Prostate gland (tissue), 2 donors: ENCODE results near the gene DHX15. TPM values are rescaled to one million over a fixed set of nuclear protein-coding genes. Genes with fewer than 3 reads are reported as not detected.
A peak's percentile ranks its signal among the peaks of the same experiment; 100 is the strongest.

Experiments
- DNase-seq: peaks from one replicate; pipeline ENCODE4 v3.0.0-alpha.2; 2019; ENCODE audit warnings: low spot score
- H3K27ac ChIP-seq, 2 donors: fragments of 200-600 bp; sonication (generic); 2 replicates each; pipeline ENCODE4 v1.5.1; 2017 to 2019
- H3K27me3 ChIP-seq: fragments of 200-600 bp; sonication (generic); replicated peaks from 2 replicates; pipeline ENCODE4 v1.5.1; 2019; ENCODE audit not compliant: insufficient read depth
- H3K36me3 ChIP-seq, 2 donors: fragments of 200-600 bp; sonication (generic); 1 replicate in 1 of 2; 2 replicates in 1 of 2; pipeline versions ENCODE4 v1.5.1 to v1.8.1; 2017 to 2019
- H3K4me1 ChIP-seq: fragments of 200-600 bp; sonication (generic); replicated peaks from 2 replicates; pipeline ENCODE4 v1.5.1; 2019
- H3K4me3 ChIP-seq, 2 donors: fragments of 200-600 bp; sonication (generic); 2 replicates each; pipeline ENCODE4 v1.5.1; 2017 to 2019
- H3K9me3 ChIP-seq: fragments of 200-600 bp; sonication (generic); 2 replicates; pipeline ENCODE4 v1.5.1; 2017
- POLR2A ChIP-seq: fragments of 450-650 bp; IDR thresholded peaks from one replicate; pipeline ENCODE4 v1.6.1; 2016; ENCODE audit warnings: antibody characterized with exemption, mild to moderate bottlenecking
- POLR2AphosphoS5 ChIP-seq: sonication (generic); formaldehyde crosslinking; IDR thresholded peaks from one replicate; pipeline ENCODE4 v1.6.1; 2017; ENCODE audit warnings: antibody characterized with exemption
- WGBS: methylation state at CpG from one replicate; pipeline ENCODE4 v1.1.5; 2018; 5-methylcytosine and 5-hydroxymethylcytosine counted together
- intact Hi-C: fragments of 100-400 bp; cut with DNase I; formaldehyde crosslinking; loops from one replicate; pipeline ENCODE4 v1.14.2; 2022
- microRNA counts, 2 donors: library from miRNA; unstranded; fragments of <30 nt; microRNA quantifications; one replicate each; lab custom pipeline; 2016 to 2017
- microRNA-seq: library from miRNA; unstranded; fragments of <30 nt; microRNA quantifications from one replicate; pipeline ENCODE4, GENCODE V29; 2016
- small RNA-seq, 2 donors: library from RNA; depleted of rRNA; stranded (forward); fragments of <200 nt; gene quantifications; one replicate each; pipeline ENCODE3, GENCODE V24; 2016
- total RNA-seq, 2 donors: library from RNA; depleted of rRNA; stranded (reverse); fragments of >200 nt; gene quantifications; one replicate each; pipeline ENCODE4 v1.1.0, GENCODE V29; 2016
- TF ChIP-seq, protein P1 (sequence below), 4 experiments: fragments of 200-600 bp in 2 of 4; fragments of 450-650 bp in 2 of 4; sonication (generic) in 2 of 4; IDR thresholded peaks; 1 replicate in 3 of 4; 2 replicates in 1 of 4; pipeline ENCODE4 v1.5.1; 2016 to 2019; ENCODE audit warnings: antibody characterized with exemption in 4 of 4, mild to moderate bottlenecking in 2 of 4, moderate library complexity in 2 of 4

The DHX15 gene
- total RNA-seq, 2 donors from 2014 or later, result 86.1 to 109 TPM

DNA sequence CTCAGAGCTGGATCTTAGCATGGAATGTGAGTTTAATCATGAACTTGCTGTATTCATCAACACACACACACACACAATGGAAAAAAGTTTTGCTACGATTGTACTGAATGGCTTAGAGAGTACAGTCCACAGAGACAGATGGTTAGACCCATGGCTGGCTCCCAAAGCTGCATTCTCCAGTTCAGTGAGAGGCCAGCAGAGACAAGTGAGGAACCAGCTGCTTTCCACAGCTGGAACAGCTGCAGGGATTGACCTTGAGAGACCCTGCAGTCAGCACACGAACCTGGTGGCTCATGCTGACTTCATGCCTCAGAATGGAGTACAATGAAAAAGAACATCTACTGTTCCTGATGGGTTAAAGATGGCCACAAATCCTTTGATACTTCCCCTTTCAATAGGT is 94.5 kb downstream of the DHX15 start:
- intact Hi-C loops, result loop anchor here (10.0 kb wide), 3 partner anchors 425 to 655 kb away; partner anchors contain the start of gene CCDC149
- DNase-seq, result no peak
- TF ChIP-seq POLR2A, result no peak
- TF ChIP-seq POLR2AphosphoS5, result no peak
- TF ChIP-seq, protein P1, sequence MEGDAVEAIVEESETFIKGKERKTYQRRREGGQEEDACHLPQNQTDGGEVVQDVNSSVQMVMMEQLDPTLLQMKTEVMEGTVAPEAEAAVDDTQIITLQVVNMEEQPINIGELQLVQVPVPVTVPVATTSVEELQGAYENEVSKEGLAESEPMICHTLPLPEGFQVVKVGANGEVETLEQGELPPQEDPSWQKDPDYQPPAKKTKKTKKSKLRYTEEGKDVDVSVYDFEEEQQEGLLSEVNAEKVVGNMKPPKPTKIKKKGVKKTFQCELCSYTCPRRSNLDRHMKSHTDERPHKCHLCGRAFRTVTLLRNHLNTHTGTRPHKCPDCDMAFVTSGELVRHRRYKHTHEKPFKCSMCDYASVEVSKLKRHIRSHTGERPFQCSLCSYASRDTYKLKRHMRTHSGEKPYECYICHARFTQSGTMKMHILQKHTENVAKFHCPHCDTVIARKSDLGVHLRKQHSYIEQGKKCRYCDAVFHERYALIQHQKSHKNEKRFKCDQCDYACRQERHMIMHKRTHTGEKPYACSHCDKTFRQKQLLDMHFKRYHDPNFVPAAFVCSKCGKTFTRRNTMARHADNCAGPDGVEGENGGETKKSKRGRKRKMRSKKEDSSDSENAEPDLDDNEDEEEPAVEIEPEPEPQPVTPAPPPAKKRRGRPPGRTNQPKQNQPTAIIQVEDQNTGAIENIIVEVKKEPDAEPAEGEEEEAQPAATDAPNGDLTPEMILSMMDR (IDR thresholded peaks at IDR 0.05), result no peak

DNA sequence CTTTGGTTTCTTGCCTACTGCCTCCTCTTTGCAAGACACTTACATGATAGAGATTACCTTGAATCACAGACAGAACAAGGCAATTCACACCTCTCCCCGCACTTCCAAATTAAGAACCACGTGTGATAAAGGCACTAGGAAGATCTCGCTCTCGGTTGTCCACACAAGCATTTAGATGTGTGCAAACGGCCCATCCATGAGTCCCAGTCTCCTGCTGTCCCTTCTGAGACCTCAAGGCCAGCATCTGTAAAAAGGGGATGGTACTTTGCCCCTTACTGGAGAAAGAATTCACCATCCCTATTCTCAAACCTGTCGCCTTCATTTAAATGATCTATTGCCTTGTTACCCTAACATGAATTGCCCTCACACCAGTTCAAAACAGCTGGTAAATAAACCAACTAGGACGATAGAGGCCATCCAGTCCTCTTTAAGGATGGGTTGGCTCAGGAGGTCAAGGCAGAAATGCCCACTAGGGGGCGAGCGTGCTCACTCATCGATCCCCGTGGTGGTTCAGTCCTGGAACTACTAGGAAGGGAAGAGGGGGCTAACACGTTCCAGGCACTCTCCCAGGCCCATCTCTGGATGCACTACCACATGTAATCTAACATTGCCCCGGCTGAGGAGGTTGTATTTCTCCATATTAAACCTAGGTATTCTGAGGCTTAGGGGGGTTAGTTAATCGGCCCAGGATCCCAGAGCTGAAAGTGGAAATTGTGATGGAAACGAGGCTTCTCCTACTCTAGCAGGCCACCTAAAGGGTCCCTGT is 95.8 kb downstream of the DHX15 start:
- DNase-seq, result peak; percentile 66
- intact Hi-C loops, result loop anchor here (10.0 kb wide), 3 partner anchors 426 to 656 kb away; partner anchors contain the start of gene CCDC149
- 46% methylated on average over 15 of the region's 15 CpGs for WGBS
- no peaks in the 10 kb centered on the region for H3K9me3 ChIP-seq
- H3K4me1 ChIP-seq, result no peaks in the 10 kb centered on the region
- no peaks in the 10 kb centered on the region for H3K36me3 ChIP-seq
- no peak overlapping the region for H3K27ac ChIP-seq
- H3K27me3 ChIP-seq, result no peaks in the 10 kb centered on the region
- TF ChIP-seq POLR2A (no peak), POLR2AphosphoS5 (peak; percentile 32)
- TF ChIP-seq, protein P1 (IDR thresholded peaks at IDR 0.05), result peak; percentile 75 to 89 (median 78)
- no peak overlapping the region for H3K4me3 ChIP-seq

More for the DNA sequence above, 94.5 kb downstream of the DHX15 start:
- Histone ChIP-seq H3K27ac (no peak overlapping the region), H3K9me3 (no peaks in the 10 kb centered on the region), H3K36me3 (no peaks in the 10 kb centered on the region), H3K4me3 (no peak overlapping the region), H3K4me1 (no peaks in the 10 kb centered on the region), H3K27me3 (no peaks in the 10 kb centered on the region)
- WGBS, result 67% methylated on average over 2 of the region's 2 CpGs

DNA sequence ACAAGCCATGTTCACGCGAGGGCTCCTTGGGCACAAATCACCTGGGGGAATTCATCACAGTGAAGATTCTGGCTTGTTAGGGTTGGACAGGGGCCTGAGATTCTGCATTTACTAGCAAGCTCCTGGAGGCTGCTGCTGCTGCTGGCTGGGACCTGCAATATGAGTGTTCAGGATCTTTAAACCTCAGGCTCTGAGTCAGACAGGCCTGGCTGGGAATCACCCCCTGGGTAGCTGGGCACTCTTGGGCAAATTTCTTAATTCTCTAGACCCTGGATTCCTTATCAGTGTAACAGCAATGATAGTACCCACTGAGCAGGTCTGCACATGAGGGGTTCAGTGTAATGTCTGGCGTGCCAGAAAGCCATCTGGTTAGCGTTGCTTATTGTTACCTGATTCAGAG is 101.5 kb downstream of the DHX15 start:
- no peak for TF ChIP-seq POLR2A
- TF ChIP-seq, protein P1 (IDR thresholded peaks at IDR 0.05), result no peak
- intact Hi-C loops, result loop anchor here (10.0 kb wide), 3 partner anchors 432 to 662 kb away; partner anchors contain the start of gene CCDC149
- H3K36me3 ChIP-seq, result no peaks in the 10 kb centered on the region
- WGBS, result 86% methylated on average over 4 of the region's 4 CpGs
- H3K4me3 ChIP-seq, result no peak overlapping the region
- DNase-seq, result no peak
- no peaks in the 10 kb centered on the region for H3K9me3 ChIP-seq
- no peaks in the 10 kb centered on the region for H3K4me1 ChIP-seq
- H3K27me3 ChIP-seq, result no peaks in the 10 kb centered on the region
- no peak overlapping the region for H3K27ac ChIP-seq

DNA sequence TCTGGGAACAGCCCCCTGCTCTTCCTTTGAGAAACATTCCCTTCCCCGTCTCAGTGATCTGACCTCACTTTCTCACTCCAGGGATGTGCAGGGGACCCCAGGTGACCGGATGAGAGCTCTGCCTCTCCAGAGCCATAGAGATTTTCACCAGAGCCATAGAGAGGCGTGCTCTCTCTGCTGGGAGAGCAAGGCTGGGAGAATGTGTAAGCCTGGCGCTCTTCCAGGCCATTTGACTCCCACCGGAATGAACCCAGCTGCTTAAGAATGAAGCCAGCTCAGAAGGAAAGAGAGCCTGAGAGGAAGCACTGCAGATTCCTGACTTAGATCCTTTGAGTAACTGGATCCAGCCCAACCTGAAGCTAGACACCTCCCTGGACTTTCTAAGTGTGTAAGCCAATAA is 106.4 kb downstream of the DHX15 start:
- Histone ChIP-seq H3K27ac (no peak overlapping the region), H3K27me3 (no peaks in the 10 kb centered on the region), H3K4me1 (no peaks in the 10 kb centered on the region), H3K36me3 (no peaks in the 10 kb centered on the region), H3K4me3 (no peak overlapping the region), H3K9me3 (no peaks in the 10 kb centered on the region)
- DNase-seq, result no peak
- intact Hi-C loops, result loop anchor here (10.0 kb wide), 2 partner anchors 77 to 317 kb away; partner anchors contain the start of gene SOD3
- TF ChIP-seq, protein P1 (IDR thresholded peaks at IDR 0.05), result no peak
- no peak for TF ChIP-seq POLR2AphosphoS5
- TF ChIP-seq POLR2A, result no peak
- WGBS, result 15% methylated on average over 5 of the region's 5 CpGs

MicroRNA genes within 50 kb of the gene (microRNA counts, 767-probe panel; counts per million panel counts)
- 431 to 1,117 counts per million in 2 donors for microRNA hsa-miR-573 (lab: Ali Mortazavi, UCI)

Small RNAs within 50 kb of the gene (microRNA-seq; reads per million reads assigned to microRNA genes)
- not detected for gene MIR573

Small RNAs within 50 kb of the gene (small RNA-seq; reads per million reads assigned to genes)
- gene MIR573 (0 reads per million in 2 donors), gene RN7SL16P (0 reads per million in 2 donors)

Other genes starting within 250 kb of the DHX15 start
- 100 to 1,000 TPM; 227 to 300 TPM for gene SOD3, start 211.0 kb upstream of the DHX15 start, total RNA-seq